GM21447 (cell line): ENCODE data around the gene IGF2BP2.
"Not testable (repeated sequence)": the region's sequence is repeated elsewhere in the genome, so short reads cannot be mapped to it uniquely, and the experiment has no call there.

Experiments used
- ATAC-seq: cut with Tn5 transposase; IDR thresholded peaks from one replicate; pipeline ENCODE4 v1.9.1; 2021; ENCODE audit not compliant: unreplicated experiment

The IGF2BP2 gene

GRCh38 chr3:185825006-185825638, at the start of gene IGF2BP2:
Gene IGF2BP2 (minus strand): TSS chr3:185825042. CDS start chr3:185824960, 82 bp downstream.
- peak; percentile 37 for ATAC-seq

DNA sequence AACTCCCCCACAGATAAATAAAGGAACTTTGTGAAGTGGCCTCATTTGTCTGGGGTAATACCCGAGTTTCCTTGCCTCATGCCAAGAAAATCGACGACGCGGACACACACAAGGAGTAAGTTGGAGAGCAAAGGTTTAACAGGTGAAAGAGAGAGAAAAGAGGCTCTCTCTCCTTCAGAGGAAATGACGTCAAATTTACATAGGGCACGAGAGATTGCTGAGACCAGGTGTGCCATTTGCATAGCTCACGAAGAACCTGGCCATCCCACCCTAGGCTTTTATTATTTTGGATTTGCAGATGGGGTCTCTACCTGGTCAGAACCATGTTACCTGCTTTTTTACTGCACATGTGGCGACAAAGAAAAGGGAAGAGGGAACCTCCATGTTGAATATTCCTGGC, 49.3 kb upstream of the IGF2BP2 start:
- ATAC-seq = no peak

GRCh38 chr3:185867650-185868049, 42.8 kb upstream of the IGF2BP2 start:
- ATAC-seq = no peak

DNA sequence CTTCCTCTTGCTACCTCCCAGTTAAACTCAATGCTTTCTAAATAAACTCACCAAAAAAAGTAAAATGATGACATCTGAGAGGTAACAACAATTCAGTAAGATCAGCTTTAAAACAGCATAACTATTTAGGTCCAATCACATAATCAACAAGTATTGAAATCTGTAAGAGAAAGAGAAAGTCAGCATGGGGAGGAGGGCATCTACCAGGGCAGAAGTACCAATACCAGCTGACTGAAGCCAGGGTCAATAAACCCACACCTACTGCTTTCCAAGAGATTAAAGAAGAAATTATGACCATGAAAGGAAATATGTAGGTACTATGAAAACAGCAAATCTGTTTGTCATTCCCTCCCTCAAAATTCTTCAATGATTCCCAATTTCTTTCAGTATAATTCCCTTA, 42.2 kb upstream of the IGF2BP2 start:
- no peak for ATAC-seq

- no peak for ATAC-seq
Measured at GRCh38 chr3:185866555-185866954, 41.7 kb upstream of the IGF2BP2 start.

DNA sequence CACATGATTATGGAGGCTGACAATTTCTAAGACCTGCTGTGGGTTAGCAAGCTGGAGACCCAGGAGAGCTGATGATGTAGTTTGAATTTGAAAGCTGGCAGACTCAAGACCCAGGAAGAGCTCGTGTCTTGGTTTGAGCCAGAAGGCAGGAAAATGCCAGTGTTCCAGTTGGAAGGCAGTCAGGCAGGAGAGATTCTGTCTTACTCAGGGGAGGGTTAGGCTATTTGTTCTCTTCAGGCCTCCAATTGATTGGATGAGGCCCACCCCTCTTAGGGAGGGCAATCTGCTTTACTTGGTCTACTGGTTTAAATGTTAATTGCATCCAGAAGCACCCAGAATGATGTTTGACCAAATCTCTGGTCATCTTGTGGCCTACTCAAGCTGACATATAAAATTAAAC, 40.4 kb upstream of the IGF2BP2 start:
- no peak for ATAC-seq

DNA sequence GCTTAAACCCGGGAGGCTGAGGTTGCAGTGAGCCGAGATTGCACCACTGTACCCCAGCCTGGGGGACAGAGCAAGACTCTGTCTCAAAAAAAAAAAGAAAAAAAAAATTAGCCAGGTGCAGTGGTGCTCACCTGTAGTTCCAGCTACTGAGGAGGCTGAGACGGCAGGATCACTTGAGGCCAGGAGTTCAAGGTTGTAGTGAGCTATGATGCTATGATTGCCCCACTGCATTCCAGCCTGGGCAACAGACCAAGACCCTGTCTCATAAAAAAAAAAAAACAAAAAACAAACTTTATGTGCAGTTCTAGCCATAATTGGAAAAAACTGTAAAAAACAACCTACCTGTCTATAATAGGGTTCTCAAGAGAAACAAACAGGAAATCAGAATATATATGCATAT, 39.9 kb upstream of the IGF2BP2 start:
- no peak for ATAC-seq

DNA sequence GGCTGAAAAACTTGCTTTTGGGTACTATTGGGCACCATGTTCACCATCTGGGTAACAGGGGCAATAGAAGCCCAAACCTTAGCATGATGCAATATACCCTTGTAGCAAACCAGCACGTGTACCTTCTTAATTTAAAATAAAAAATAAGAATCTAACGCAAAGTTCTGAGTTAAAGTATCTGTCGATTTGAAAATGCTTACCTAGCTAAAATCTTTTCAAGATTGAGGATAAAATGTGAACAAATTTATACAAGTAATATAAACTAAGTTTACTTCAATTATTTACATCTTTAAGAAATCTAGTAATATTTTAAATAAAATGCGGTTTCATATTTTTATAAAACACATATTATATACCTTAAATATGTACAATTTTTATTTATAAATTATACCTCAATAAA, 38.1 kb upstream of the IGF2BP2 start:
- ATAC-seq = no peak

DNA sequence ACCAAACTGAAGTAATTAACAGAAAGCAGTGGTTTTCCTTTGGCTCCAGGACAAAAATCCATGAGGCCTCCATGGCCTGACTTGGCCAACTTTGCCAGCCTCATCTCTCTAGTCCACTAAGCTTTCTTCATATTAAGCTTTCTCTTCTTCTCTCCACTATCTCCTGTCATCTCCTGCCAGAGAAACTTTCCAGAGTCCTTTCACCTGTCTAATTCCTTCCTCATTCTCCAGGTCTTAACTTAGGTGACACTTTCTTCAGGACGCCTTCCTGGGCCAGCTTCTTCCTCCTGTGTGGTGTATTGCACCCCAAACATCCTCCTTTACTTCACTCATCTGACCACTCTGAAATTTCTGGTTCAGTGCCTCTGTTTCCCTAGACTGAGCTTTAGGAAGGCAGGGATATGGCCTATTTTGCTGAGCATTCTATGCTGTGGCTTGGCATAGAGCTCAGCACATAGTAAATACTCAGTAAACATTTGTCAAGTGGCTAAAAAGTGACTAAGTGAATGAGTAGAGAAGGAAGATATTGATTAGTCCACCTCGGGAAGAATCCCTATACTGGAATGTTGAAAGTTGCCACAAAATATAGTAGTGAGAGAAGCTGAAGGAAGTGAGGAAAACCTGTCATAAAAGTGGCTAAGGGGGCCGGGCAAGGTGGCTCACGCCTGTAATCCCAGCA, 34.6 kb upstream of the IGF2BP2 start:
- ATAC-seq = no peak

DNA sequence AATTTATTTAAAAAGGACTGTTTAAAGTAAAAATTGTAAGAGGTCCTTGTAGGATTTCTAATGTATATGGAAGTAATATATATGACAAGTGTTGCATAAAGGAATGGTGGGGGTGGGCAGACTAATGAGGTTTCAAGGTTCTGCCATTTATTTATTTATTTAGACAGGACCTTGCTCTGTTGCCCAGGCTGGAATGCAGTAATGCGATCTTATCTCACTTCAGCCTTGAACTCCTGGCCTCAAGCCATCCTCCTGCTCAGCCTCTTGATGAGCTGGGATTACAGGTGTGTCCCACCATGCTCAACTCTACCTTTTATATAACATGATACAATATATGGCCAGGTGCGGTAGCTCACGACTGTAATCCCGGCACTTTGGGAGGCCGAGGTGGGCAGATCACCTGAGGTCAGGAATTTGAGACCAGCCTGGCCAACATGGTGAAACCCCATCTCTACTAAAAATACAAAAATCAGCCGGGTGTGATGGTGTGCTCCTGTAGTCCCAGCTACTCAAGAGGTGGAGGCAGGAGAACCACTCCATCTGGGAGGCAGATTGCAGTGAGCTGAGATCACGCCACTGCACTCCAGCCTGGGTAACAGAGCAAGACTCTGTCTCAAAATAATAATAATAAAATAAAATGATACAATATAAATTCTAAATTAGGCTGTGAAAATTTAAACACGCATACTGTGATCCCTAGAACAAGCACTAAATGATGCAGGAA, 33.8 kb upstream of the IGF2BP2 start:
- no peak for ATAC-seq

DNA sequence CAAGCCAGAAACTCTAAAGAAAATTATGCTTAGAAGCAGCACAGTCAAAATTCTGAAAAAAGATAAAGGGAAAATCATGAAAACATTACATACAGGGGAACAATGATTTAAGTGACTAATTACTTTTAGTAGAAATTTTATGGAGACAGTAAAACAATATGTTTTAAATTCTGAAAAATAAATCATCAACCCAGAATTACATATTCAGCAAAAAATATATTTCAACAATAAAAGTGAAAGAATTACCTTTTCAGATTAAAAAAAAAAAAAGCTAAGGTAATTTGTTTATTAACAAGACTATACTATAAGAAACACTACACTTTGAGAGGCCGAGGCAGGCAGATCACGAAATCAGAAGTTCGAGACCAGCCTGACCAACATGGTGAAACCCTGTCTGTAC, 32.4 kb upstream of the IGF2BP2 start:
- ATAC-seq = no peak

DNA sequence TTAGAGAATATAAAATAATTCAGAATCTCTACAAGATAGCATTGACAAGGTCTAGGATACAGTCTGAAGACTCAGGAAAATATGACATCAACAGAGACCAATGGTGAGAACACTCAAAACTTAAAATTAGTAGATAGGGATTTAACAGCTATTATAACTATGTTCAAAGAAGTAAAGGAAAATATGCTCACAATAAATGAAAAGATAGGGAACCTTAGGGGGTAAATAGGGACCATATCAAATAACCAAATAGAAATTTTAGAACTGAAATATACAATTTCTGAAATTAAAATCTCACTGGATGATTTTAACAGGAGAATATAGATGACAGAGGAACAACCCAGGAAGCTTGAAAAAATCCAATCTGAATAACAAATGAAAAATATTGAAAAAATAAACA, 31.8 kb upstream of the IGF2BP2 start:
- no peak for ATAC-seq

DNA sequence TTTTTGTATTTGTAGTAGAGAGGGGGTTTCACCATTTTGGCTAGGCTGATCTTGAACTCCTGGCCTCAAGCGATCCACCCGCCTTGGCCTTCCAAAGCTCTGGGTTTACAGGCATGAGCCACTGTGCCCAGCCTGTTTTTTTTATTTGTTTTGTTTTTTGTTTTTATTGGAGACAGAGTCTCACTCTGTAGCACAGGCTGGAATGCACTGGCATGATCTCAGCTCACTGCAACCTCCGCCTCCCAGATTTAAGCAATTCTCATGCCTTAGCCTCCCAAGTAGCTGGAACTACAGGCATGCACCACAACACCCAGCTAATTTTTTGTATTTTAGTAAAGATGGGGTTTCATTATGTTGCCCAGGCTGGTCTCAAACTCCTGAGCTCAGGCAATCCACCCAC, 28.9 kb upstream of the IGF2BP2 start:
- ATAC-seq = not testable (repeated sequence)

GRCh38 chr3:185852635-185853034, 27.8 kb upstream of the IGF2BP2 start:
- ATAC-seq = no peak

DNA sequence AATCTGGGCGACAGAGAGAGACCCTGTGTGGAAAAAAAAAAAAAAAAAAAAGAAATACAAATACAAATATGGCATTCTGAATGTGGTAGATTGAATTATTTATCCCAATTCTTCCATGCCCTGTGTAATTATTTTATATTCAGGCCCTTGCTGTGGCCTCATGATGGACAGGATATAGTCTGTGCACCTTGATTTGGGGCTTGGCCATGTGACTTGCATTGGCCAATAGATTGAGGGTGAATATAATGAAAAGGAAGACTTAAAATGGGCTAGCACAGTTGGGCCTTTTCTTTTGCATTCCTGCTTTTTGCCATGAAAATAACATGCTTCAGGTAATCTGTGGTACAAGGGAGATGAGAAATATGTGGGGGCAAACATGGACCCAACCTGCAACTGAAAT, 27.1 kb upstream of the IGF2BP2 start:
- no peak for ATAC-seq

GRCh38 chr3:185851046-185851445, 26.2 kb upstream of the IGF2BP2 start:
- no peak for ATAC-seq

GRCh38 chr3:185847506-185847905, 22.7 kb upstream of the IGF2BP2 start:
- no peak for ATAC-seq

- no peak for ATAC-seq
Measured at GRCh38 chr3:185846037-185846436, 21.2 kb upstream of the IGF2BP2 start.

DNA sequence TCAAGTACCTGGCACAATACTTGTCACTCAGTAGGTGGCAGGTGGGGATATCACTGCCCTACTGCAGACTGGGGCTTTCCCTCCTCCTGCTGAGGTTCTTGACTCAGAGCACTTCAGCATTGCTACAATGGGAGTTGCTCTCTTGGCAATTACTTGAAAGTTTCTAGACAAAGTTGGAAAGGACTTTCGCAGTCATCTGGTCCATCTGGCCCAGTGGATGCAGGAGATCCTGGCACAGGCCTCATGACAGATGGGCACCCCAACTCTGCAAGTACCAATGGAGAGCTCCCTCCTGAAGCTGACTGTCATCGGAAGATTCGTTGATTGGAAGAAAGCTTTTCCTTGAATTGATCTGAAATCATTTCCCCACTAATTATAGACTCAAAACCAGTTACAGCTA, 19.2 kb upstream of the IGF2BP2 start:
- no peak for ATAC-seq

GRCh38 chr3:185843635-185844034, 18.8 kb upstream of the IGF2BP2 start:
- no peak for ATAC-seq

GRCh38 chr3:185843126-185843525, 18.3 kb upstream of the IGF2BP2 start:
- ATAC-seq = no peak

DNA sequence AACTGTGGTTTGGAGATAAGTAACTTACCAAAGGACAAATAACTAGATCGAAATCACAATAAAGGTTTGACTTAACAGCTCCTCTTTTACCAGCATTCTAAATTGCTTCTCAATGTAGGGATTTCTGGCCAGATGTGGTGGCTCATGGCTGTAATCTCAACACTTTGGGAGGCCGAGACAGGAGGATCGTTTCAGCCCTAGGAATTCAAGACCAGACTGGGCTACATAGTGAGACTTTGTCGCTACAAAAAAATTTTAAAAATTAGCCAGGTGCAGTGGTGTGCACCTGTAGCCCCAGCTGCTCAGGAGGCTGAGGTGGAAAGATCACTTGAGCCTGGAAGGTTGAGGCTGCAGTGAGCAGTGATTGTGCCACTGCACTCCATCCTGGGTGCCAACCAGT, 17.4 kb upstream of the IGF2BP2 start:
- ATAC-seq = no peak
